ENCODE measurements around the gene GIMAP8. TPM values are rescaled to one million over a fixed set of nuclear protein-coding genes. Genes with fewer than 3 reads are reported as not detected.

The GIMAP8 gene
- total and polyA plus RNA-seq, 2 experiments from 2014 or later = 0.06 TPM; not detected in 1

- TF ChIP-seq ZNF462 (CRISPR knock-in tag; IDR thresholded peaks at IDR 0.05) (no peak), POLR2AphosphoS5 (IDR thresholded peaks at IDR 0.05; ENCODE audit: low read depth) (no peak), STAT1 (IDR thresholded peaks at IDR 0.05; ENCODE audit: unreplicated experiment) (no peak), CREB1 (CRISPR knock-in tag; IDR thresholded peaks at IDR 0.05; ENCODE audit: low read depth) (no peak), EZH2phosphoT487 (IDR thresholded peaks at IDR 0.05; ENCODE audit: unreplicated experiment) (no peak)
Measured at GRCh38 chr7:150511048-150511447, 60.6 kb downstream of the GIMAP8 start (continued).

GRCh38 chr7:150513758-150514157 lies 63.3 kb downstream of the GIMAP8 start:
- Histone ChIP-seq H3K79me2 (replicated peaks; ENCODE audit: insufficient read depth) (no peaks in the 10 kb centered on the region), H3K27me3 (ENCODE audit: insufficient read depth) (no peaks in the 10 kb centered on the region), H4K20me1 (replicated peaks; ENCODE audit: insufficient read depth) (no peaks in the 10 kb centered on the region), H3K4me2 (no peak overlapping the region), H3K9me2 (ENCODE audit: insufficient read depth) (peaks cover 11% of the 10 kb centered on the region; the same call in 1 of the 2 replicates), H3K27ac (ENCODE audit: low read depth) (no peak overlapping the region), H3K4me3 (no peak overlapping the region), H3F3A (replicated peaks; ENCODE audit: low read depth) (no peaks in the 10 kb centered on the region), H2AFZ (no peak overlapping the region), H3K36me3 (ENCODE audit: insufficient read depth) (no peaks in the 10 kb centered on the region), H3K4me1 (ENCODE audit: insufficient read depth) (no peaks in the 10 kb centered on the region)
- no peak overlapping the region for H3K27ac Mint-ChIP-seq
- ATAC-seq (no peak), DNase-seq (ENCODE audit: low spot score) (no peak)
- no peaks in the 10 kb centered on the region for H3K9me3 Mint-ChIP-seq
- H3K4me1 Mint-ChIP-seq = peaks cover 6% of the 10 kb centered on the region; the same call in 2 of the 3 replicates
- H3K36me3 Mint-ChIP-seq (ENCODE audit: low read depth) = no peaks in the 10 kb centered on the region
- no peaks in the 10 kb centered on the region for H3K27me3 Mint-ChIP-seq (ENCODE audit: insufficient read depth, low read depth, poor library complexity)
- no peak overlapping the region for H3K4me3 Mint-ChIP-seq
- TF ChIP-seq STAT1 (IDR thresholded peaks at IDR 0.05; ENCODE audit: unreplicated experiment) (no peak), ZNF462 (CRISPR knock-in tag; IDR thresholded peaks at IDR 0.05) (no peak), ZNF114 (CRISPR knock-in tag; IDR thresholded peaks at IDR 0.05) (no peak), CREB1 (CRISPR knock-in tag; IDR thresholded peaks at IDR 0.05; ENCODE audit: low read depth) (no peak), EZH2phosphoT487 (IDR thresholded peaks at IDR 0.05; ENCODE audit: unreplicated experiment) (no peak)

Data from GM23338 (cell line).